Stimulated activated effector memory CD8-positive, alpha-beta T cell treated with anti-CD3 and anti-CD28 coated beads, Interleukin-12 subunit alpha, Interleukin-12 subunit beta, amount 100 ng/mL, for 72 hours (primary cell): ENCODE data around the gene KRCC1.

Source experiments
- ATAC-seq: fragments of 150-1000 bp; cut with Tn5 transposase; 2 replicates; pipeline ENCODE4 v1.10.0; 2021
- DNase-seq, 2 donors: peaks; one replicate each; pipeline ENCODE4 v3.0.0; 2021 to 2022; ENCODE audit warnings: low spot score in 2 of 2
- H3K27ac Mint-ChIP-seq: one replicate; pipeline ENCODE4 v1.8.0; 2022; ENCODE audit warnings: mild to moderate bottlenecking, mixed read lengths
- H3K36me3 Mint-ChIP-seq: one replicate; pipeline ENCODE4 v1.8.0; 2022; ENCODE audit warnings: mild to moderate bottlenecking, mixed read lengths
- H3K4me1 Mint-ChIP-seq: one replicate; pipeline ENCODE4 v1.8.0; 2022; ENCODE audit warnings: mixed read lengths
- H3K4me3 Mint-ChIP-seq: one replicate; pipeline ENCODE4 v1.8.0; 2022; ENCODE audit warnings: mild to moderate bottlenecking, mixed read lengths
- H3K9me3 Mint-ChIP-seq: one replicate; pipeline ENCODE4 v1.8.0; 2022; ENCODE audit warnings: mixed read lengths

Gene KRCC1

DNA sequence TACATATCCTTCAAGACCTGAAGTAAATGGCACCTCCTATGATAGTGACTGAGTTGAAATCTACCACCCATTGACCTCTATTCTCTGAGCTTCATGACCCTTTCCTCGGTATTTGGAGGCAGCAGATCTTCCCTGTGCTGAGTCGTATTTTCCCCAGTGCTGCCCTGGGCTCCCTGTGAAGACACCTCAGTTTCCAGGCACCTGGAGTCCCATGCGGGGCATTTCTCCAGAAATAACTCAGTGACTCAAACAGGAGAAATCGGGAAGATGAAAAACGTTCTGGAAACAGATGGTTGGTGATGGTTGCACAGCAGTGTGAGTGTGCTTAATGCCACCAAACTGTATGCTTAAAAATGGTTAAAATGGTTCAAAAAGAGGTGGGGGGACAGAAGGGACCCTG, 30.0 kb upstream of the KRCC1 start:
- no peak overlapping the region for H3K4me3 Mint-ChIP-seq
- ATAC-seq, result no peak
- H3K27ac Mint-ChIP-seq, result no peak overlapping the region
- peaks cover 5% of the 10 kb centered on the region for H3K4me1 Mint-ChIP-seq
- DNase-seq, result no peak
- no peaks in the 10 kb centered on the region for H3K9me3 Mint-ChIP-seq
- no peaks in the 10 kb centered on the region for H3K36me3 Mint-ChIP-seq

DNA sequence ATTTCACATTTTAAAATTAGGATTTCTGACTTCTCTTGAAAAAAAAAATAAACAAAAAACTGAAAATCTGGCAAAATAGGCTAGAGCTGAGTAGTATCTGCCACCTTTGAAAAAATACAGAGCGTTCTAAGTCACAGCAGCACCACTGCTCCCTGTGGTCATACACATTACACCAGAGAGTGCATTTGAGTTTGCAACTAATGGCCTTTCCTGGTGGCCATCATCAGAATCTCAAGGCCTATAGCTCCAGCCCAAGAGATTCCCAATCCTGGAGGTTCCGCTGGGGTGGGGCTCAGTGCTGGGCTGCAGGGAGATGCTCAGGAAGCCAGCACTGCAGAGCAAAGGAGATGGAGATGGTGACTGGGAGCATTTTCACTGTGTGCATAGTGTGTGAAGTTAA, 29.5 kb upstream of the KRCC1 start:
- Mint-ChIP-seq H3K36me3 (no peaks in the 10 kb centered on the region), H3K4me1 (peaks cover under 1% of the 10 kb centered on the region), H3K27ac (no peak overlapping the region), H3K9me3 (no peaks in the 10 kb centered on the region), H3K4me3 (no peak overlapping the region)
- ATAC-seq (no peak), DNase-seq (no peak)

DNA sequence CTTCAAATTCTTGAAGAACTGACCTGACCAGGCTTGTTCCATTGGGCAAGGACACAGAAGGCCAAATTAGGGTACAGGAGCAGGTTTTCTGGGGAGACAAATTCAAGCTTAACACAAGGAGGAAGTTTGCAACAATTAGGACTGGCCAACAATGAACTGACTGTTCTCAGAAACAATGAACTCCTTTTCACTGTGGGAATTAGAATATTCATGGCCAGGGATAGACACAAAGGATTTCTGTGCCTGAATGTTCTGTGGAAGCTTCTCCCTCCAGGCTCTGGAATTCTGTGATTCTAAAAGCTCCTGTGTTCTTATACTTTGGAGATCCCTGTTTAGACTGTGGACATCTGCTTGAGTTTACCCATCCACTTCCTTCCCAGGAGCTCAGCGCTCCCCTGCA, 27.2 kb upstream of the KRCC1 start:
- DNase-seq, result no peak
- Mint-ChIP-seq H3K4me3 (no peak overlapping the region), H3K36me3 (no peaks in the 10 kb centered on the region), H3K9me3 (no peaks in the 10 kb centered on the region), H3K27ac (no peak overlapping the region), H3K4me1 (no peaks in the 10 kb centered on the region)
- ATAC-seq, result no peak

DNA sequence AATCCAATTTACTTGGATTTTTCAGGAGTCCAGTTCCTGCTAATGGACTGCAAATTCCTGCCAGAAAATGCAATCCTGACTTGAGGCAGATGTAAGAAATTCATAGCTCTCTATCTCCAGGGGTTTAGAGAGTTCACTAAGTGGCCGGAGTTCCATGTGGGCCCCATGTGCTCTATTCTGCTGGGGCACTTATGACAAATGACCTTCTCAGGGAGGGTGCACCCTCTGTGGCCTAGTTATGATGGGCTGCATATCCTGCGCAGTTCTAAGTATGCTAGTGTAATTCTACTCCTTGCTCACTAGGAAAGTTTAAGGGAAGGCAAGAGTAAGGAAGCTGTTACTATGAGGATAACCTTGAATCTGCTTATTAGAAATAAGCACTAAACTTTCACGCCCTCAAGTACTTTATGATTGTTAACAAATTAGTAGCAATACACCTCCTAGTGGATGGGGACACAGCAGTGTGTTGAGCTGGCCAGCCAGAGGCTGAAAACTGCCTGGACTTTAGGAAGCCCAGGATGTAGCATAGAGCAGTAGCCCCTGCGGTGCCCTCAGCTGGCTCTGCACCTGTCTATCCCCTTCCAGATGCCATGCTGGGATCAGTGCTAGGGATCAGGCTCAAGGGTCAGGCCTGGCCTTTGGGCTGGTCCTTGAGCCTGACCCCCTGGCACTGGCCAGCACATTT, 26.5 kb upstream of the KRCC1 start:
- H3K4me1 Mint-ChIP-seq, result no peaks in the 10 kb centered on the region
- no peaks in the 10 kb centered on the region for H3K9me3 Mint-ChIP-seq
- H3K4me3 Mint-ChIP-seq, result no peak overlapping the region
- no peaks in the 10 kb centered on the region for H3K36me3 Mint-ChIP-seq
- no peak for ATAC-seq
- DNase-seq, result no peak
- H3K27ac Mint-ChIP-seq, result no peak overlapping the region

DNA sequence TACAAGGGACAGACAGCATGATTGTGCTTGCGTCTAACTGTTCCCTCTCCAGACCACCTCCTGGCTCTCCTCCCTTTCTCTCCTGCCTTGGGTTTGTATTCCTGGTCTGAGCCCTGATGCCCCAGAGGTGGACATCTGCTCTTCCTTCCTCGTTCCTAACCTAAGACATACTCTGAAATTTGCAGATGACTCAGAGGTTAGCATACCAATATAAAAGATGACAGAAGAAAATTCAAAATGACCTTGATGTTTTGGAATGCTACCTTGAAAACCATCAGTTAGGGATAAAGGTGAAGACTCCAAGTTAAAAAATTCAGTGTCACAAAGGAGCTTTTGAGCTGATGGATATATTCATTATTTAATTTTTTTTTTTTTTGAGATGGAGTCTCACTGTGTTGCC, 25.0 kb upstream of the KRCC1 start:
- H3K4me1 Mint-ChIP-seq, result no peaks in the 10 kb centered on the region
- DNase-seq, result no peak

DNA sequence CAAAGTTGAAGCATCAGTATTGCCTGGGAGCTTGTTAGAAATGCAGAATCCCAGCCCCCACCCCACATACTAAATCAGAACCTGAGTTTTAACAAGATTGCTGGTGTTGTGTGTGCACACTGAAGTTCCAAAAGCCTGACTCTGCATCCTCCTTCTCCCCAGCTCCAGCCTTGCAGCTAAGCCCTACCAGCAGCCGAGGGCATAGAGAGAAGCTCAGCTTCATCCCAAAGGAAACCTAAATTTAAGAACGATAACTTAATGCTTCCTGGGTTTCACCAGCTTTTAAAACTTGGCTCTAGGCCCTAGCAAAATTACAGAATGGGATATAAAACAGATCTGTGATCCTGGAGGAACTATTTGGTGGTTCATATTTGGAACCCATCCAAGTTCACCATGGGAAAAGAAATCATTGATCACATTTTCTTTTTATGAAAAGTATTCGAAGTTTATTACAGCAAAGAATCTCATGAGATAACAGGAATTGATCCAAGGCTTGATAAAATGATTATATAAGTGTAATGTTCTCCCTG, 23.1 kb upstream of the KRCC1 start:
- no peak overlapping the region for H3K4me3 Mint-ChIP-seq
- no peak overlapping the region for H3K27ac Mint-ChIP-seq
- no peaks in the 10 kb centered on the region for H3K36me3 Mint-ChIP-seq
- H3K9me3 Mint-ChIP-seq, result no peaks in the 10 kb centered on the region
- ATAC-seq, result no peak
- DNase-seq, result no peak
- H3K4me1 Mint-ChIP-seq, result no peaks in the 10 kb centered on the region

More for the DNA sequence above, 25.0 kb upstream of the KRCC1 start:
- no peak for ATAC-seq
- H3K36me3 Mint-ChIP-seq, result no peaks in the 10 kb centered on the region
- no peak overlapping the region for H3K4me3 Mint-ChIP-seq
- H3K9me3 Mint-ChIP-seq, result no peaks in the 10 kb centered on the region
- no peak overlapping the region for H3K27ac Mint-ChIP-seq

DNA sequence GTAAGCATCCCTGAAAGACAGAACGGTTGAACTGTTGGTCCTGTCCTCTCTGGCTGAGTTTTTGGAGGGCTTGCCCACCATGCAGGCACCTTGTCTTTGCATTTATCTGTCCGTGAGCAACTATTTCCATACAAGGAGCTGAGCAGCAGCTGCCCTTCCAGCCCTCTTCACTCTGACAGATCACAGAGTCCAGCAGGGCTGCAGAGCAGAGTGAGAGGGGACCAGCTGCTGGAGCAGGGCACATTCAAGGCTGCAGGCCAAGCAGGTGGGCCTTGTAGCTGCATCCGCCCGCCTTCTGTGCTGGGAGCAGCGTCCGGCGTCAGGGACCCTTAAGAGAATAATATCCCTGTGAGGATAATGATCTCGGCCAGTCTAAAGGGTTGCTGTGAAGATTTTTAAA, 21.5 kb upstream of the KRCC1 start:
- ATAC-seq, result no peak
- Mint-ChIP-seq H3K4me1 (no peaks in the 10 kb centered on the region), H3K9me3 (no peaks in the 10 kb centered on the region), H3K4me3 (no peak overlapping the region), H3K36me3 (no peaks in the 10 kb centered on the region), H3K27ac (no peak overlapping the region)
- no peak for DNase-seq

DNA sequence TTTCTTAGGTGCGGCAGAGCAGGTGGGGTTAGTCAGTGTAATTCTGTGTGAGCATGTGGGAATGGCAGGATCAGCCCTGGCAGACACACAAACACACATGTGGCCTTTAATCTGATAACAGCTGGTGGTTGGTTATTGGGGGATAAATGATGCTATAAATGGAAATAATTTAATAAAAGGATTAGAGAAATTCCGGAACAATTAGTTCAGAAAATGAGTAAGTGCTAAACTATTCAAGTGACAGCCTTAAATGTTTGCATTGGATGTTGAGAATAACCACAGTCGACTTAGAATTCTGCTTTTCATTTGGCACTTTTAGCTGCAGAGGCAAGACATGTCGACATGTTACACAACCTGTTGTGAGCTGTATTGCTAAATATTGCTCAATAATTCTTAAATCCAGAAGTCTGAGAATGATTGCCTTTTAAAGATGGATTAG, 19.3 kb upstream of the KRCC1 start:
- DNase-seq (no peak), ATAC-seq (no peak)
- Mint-ChIP-seq H3K36me3 (no peaks in the 10 kb centered on the region), H3K4me1 (no peaks in the 10 kb centered on the region), H3K9me3 (no peaks in the 10 kb centered on the region), H3K4me3 (no peak overlapping the region), H3K27ac (no peak overlapping the region)

DNA sequence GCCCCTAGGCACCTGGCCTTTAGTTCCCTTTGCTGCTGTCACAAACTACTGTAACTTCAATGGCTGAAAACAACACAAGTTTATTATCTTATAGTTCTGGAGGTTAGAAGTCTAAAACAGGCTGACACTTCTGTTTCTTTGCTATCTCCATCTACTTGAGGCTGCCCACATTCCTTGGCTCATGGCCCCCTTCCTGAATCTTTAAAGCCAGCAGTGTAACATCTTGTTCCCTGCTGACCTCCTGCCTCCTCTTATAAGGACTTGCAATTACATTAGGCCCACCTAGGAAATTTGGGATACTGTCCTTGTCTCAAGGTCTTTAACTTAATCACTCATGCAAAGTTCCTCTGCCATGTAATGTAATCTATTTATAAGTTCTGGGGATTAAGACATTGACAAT, 18.6 kb upstream of the KRCC1 start:
- H3K4me1 Mint-ChIP-seq, result no peaks in the 10 kb centered on the region
- DNase-seq (no peak), ATAC-seq (no peak)
- no peak overlapping the region for H3K4me3 Mint-ChIP-seq
- H3K9me3 Mint-ChIP-seq, result no peaks in the 10 kb centered on the region
- H3K36me3 Mint-ChIP-seq, result no peaks in the 10 kb centered on the region
- no peak overlapping the region for H3K27ac Mint-ChIP-seq

DNA sequence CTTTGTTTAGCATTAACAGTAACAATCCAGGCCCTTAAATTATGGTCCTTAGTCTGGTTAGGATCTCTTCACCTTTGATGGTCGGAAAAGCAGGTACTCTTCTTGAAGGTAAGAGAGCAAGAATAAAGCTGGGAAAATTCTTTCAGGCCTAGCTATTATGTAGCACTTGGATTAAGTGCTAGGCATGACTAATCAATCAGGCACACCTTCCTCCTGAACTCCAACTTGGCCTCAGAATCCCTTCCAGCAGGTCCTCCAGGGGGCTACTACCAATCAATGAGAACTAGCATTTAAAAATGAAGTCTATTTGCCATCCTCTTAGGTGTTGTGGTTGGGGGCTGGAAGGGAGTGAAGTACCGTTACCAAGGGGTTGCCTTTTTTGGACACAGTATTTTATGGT, 15.8 kb upstream of the KRCC1 start:
- no peak for ATAC-seq
- no peaks in the 10 kb centered on the region for H3K36me3 Mint-ChIP-seq

DNA sequence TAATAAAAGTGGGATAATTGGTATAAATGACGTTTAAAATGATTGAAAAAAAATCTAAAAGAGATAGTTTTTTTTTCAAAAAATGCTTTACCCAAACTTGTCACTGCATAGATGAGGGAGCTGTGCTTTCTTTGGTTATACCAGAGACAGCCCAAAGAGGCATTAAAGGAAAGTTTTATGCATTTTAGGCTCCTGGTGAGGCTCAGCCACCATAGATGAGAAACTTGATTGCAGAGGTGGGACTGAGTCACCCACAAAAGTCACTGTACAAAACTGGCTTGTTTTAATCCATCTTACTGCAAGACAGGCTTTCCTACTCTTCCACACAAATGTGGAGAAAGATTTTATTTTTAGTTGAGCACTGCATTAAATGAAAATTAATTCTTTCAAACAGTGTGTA, 14.5 kb upstream of the KRCC1 start:
- no peak for ATAC-seq
- no peaks in the 10 kb centered on the region for H3K9me3 Mint-ChIP-seq
- H3K36me3 Mint-ChIP-seq, result no peaks in the 10 kb centered on the region

More for the DNA sequence above, 15.8 kb upstream of the KRCC1 start:
- Mint-ChIP-seq H3K9me3 (no peaks in the 10 kb centered on the region), H3K4me1 (no peaks in the 10 kb centered on the region), H3K27ac (no peak overlapping the region), H3K4me3 (no peak overlapping the region)
- no peak for DNase-seq

DNA sequence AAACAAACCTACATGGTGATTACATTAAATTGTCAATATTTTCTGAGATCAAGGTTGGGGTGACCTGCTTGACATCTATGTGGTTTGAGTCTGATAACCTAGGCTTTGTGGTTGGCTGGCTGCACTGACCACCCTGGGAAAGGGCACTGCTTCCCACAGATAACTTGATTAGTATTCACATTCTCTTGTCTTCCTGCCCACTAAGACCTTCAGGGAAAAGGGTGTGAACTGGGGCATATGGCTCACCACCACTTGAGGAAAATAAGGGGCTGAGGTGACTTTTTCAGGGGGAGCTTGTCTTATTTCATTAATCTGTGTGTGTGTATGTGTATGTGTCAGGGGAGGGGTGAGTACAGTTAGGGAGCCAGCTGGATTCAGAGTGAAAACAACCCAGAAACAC, 13.5 kb upstream of the KRCC1 start:
- Mint-ChIP-seq H3K27ac (no peak overlapping the region), H3K9me3 (no peaks in the 10 kb centered on the region), H3K4me1 (no peaks in the 10 kb centered on the region), H3K36me3 (no peaks in the 10 kb centered on the region), H3K4me3 (no peak overlapping the region)
- ATAC-seq (no peak), DNase-seq (no peak)

More for the DNA sequence above, 14.5 kb upstream of the KRCC1 start:
- no peak for DNase-seq
- no peak overlapping the region for H3K27ac Mint-ChIP-seq
- H3K4me1 Mint-ChIP-seq, result no peaks in the 10 kb centered on the region
- no peak overlapping the region for H3K4me3 Mint-ChIP-seq

DNA sequence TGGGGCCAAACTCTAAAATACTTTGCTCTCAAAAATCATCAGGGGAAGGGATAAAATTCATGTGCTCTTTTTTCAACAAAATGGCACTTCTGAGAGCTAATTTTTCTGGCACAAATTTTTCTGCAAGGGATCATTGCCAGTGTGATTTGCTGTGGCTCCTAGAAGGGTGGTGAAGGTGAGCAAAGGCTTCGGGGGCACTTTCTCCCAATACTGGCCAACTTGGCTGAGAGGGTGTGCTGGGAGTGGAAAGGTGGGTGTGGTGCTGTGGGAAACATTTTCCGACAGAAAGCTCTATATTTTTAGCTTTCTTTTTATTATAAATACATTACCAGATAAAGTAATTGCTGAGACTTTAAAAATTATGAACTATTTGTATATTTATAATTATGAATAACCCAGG, 12.5 kb upstream of the KRCC1 start:
- DNase-seq, result no peak
- H3K4me3 Mint-ChIP-seq, result no peak overlapping the region
- H3K27ac Mint-ChIP-seq, result no peak overlapping the region
- ATAC-seq, result no peak
- no peaks in the 10 kb centered on the region for H3K4me1 Mint-ChIP-seq
- no peaks in the 10 kb centered on the region for H3K36me3 Mint-ChIP-seq
- H3K9me3 Mint-ChIP-seq, result no peaks in the 10 kb centered on the region

DNA sequence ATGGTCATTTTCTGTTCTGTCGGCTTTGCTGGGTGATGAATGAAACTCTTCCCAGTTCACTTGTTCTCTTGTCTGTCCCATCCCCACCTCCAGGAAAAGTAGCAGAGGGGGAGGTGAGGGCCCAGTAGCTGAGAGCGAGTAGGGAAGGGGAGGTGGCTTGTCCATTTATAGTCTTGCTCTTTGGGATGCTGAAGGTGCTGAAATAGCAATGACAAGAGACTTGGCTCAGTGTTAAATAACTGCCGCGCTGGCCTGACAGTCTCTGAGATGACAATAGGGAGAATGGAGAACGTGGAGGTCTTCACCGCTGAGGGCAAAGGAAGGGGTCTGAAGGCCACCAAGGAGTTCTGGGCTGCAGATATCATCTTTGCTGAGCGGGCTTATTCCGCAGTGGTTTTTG, 12.0 kb upstream of the KRCC1 start, which contains the start of gene SMYD1:
Gene SMYD1 (plus strand): TSS at position 228 of the 400 bp plus-strand sequence. CDS start 40 bp downstream, at position 268.
- Mint-ChIP-seq H3K27ac (no peak within 1 kb of the TSS), H3K9me3 (no peaks in the 10 kb centered on the region), H3K4me3 (no peak within 1 kb of the TSS), H3K36me3 (no peaks in the 10 kb centered on the region), H3K4me1 (no peaks in the 10 kb centered on the region)
- ATAC-seq, result no peak
- DNase-seq, result no peak

DNA sequence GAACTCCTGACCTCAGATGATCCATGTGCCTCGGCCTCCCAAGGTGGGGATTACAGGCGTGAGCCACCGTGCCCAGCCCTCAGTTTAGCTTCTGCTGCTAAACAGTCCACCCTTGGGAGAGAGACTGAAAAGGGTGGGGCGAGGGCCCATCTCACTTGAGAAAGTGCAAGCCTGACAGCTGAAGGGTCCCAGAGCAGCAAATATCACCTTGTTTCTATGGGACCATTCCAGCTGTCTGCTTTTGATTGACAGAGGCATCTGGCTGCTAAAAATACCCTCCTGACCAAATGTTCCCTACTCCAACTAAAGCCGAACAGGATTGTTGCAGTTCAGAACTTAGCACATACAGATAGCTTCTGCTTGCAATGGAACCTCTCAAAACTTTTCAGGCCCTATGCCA, 11.6 kb upstream of the KRCC1 start:
- Mint-ChIP-seq H3K9me3 (no peaks in the 10 kb centered on the region), H3K36me3 (no peaks in the 10 kb centered on the region), H3K27ac (no peak overlapping the region), H3K4me1 (no peaks in the 10 kb centered on the region), H3K4me3 (no peak overlapping the region)
- DNase-seq, result no peak
- ATAC-seq, result no peak

DNA sequence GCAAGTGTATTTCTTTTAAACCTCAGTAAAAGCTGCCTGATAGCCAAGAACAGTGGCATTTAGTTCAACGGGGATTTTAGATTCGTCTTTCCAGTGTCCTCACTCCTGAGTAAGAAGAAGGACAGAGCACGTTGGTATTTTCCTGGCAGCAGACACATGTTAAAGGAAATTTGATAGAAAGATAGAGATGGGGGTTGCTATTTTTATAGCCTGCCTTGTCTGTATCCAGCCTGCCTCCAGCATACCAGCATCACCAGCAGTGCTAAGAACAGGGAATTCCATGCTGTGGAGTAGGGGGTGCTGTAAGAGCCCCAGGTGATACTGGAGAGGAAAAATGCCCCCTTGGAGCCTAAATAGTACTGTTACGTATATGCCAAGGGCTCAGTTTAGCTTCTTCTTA, 11.0 kb upstream of the KRCC1 start:
- DNase-seq, result no peak
- no peaks in the 10 kb centered on the region for H3K4me1 Mint-ChIP-seq
- H3K36me3 Mint-ChIP-seq, result no peaks in the 10 kb centered on the region
- H3K9me3 Mint-ChIP-seq, result no peaks in the 10 kb centered on the region
- no peak overlapping the region for H3K27ac Mint-ChIP-seq
- ATAC-seq, result no peak
- no peak overlapping the region for H3K4me3 Mint-ChIP-seq
